Measurements from ENCODE around the gene MPP7. TPM values are rescaled to one million over a fixed set of nuclear protein-coding genes. Genes with fewer than 3 reads are reported as not detected.
"Not testable (repeated sequence)": the region's sequence is repeated elsewhere in the genome, so short reads cannot be mapped to it uniquely, and the experiment has no call there.

The MPP7 gene
- total RNA-seq (2021; fragmentation: NEBNext Ultra II Directional; extraction: Animal tissue kit (Norgen Biotek cat#: 25700)): 1 to 10 TPM in 2 of 6 experiments, under 1 TPM in 4; 0.80 to 2.6 (median 0.86) TPM
- long read RNA-seq, partial matches to known transcripts: 0 of 8 reads
- long read RNA-seq, other reads (novel, unspliced or antisense): 8 of 8 reads

DNA sequence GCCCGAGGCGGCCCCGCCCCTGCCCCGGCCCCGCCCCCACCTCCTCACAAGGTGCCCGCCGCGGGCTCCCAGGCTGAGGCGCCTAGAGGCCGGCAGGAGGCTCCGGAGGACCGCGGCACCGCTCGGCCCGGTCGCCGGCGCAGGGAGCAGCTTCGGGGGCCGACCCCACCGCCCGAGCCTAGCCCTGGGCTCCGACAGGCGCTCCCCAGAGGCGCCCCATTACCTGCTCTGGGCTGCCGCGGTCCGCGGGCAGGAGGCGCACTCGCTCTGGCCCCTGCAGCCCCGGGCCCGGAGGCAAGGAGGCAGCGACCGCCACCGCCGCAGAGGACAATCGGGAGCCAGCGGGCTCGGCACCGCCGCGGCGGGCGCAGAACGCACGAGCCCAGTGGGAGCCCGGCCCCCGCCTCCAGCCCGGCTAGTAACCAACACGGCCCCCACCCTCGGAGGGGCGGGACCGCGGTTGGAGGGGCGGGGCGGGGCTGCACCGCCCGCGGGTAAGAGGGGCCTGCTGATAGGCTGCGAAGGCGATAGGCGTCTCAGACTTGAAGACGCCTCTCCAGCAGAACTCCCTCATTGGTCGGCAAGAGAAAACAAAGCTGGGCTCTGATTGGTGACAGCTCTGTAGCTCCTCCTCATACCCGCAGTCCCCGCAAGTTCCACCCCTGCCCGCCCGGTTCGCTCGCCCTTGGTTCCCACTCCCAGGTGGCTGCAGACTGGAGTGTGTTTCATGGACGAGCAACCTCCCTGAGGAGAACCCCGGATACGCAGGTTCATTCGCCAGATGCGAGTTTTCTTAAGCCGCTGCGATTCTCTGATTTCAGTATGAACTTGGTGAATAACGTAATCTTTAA, at the start of gene MPP7:
MPP7 (minus strand) TSS at position 427 of the 851 bp plus-strand sequence. CDS start 64,460 bp downstream, outside the sequence.
- Mint-ChIP-seq H3K36me3 (ENCODE audit: low read depth) (no peaks in the 10 kb centered on the region), H3K4me1 (ENCODE audit: low read depth) (peaks cover 9% of the 10 kb centered on the region), H3K27ac (no peak within 1 kb of the TSS), H3K9me3 (no peaks in the 10 kb centered on the region), H3K4me3 (peak within 1 kb of the TSS; percentile 91), H3K27me3 (ENCODE audit: insufficient read depth) (peaks cover 35% of the 10 kb centered on the region)
- TF ChIP-seq, protein P1, sequence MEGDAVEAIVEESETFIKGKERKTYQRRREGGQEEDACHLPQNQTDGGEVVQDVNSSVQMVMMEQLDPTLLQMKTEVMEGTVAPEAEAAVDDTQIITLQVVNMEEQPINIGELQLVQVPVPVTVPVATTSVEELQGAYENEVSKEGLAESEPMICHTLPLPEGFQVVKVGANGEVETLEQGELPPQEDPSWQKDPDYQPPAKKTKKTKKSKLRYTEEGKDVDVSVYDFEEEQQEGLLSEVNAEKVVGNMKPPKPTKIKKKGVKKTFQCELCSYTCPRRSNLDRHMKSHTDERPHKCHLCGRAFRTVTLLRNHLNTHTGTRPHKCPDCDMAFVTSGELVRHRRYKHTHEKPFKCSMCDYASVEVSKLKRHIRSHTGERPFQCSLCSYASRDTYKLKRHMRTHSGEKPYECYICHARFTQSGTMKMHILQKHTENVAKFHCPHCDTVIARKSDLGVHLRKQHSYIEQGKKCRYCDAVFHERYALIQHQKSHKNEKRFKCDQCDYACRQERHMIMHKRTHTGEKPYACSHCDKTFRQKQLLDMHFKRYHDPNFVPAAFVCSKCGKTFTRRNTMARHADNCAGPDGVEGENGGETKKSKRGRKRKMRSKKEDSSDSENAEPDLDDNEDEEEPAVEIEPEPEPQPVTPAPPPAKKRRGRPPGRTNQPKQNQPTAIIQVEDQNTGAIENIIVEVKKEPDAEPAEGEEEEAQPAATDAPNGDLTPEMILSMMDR (IDR thresholded peaks at IDR 0.05): peak; percentile 63
- peak; percentile 97 for DNase-seq

DNA sequence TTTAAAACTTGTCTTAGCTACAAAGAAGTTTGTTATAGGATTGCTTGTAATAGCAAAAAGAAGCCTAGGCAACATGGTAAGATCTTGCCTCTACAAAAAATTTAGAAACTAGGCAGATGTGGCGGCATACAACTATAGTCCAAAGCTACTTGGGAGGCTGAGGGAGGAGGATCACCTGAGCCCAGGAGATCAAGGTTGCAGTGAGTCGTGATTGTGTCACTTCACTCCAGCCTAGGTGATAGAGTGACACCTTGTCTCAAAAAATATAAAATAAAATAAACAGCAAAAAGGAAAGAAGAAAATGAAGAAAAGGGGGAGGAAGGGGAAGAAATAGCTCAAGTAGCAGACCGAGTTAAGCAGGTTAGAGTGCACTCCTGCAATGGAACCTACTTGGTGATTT, 47.0 kb upstream of the MPP7 start:
- Mint-ChIP-seq H3K9me3 (no peaks in the 10 kb centered on the region), H3K4me3 (no peak overlapping the region), H3K27ac (no peak overlapping the region), H3K36me3 (ENCODE audit: low read depth) (no peaks in the 10 kb centered on the region), H3K4me1 (ENCODE audit: low read depth) (no peaks in the 10 kb centered on the region), H3K27me3 (ENCODE audit: insufficient read depth) (peaks cover 14% of the 10 kb centered on the region)
- TF ChIP-seq, protein P1 (IDR thresholded peaks at IDR 0.05): no peak
- no peak for DNase-seq

DNA sequence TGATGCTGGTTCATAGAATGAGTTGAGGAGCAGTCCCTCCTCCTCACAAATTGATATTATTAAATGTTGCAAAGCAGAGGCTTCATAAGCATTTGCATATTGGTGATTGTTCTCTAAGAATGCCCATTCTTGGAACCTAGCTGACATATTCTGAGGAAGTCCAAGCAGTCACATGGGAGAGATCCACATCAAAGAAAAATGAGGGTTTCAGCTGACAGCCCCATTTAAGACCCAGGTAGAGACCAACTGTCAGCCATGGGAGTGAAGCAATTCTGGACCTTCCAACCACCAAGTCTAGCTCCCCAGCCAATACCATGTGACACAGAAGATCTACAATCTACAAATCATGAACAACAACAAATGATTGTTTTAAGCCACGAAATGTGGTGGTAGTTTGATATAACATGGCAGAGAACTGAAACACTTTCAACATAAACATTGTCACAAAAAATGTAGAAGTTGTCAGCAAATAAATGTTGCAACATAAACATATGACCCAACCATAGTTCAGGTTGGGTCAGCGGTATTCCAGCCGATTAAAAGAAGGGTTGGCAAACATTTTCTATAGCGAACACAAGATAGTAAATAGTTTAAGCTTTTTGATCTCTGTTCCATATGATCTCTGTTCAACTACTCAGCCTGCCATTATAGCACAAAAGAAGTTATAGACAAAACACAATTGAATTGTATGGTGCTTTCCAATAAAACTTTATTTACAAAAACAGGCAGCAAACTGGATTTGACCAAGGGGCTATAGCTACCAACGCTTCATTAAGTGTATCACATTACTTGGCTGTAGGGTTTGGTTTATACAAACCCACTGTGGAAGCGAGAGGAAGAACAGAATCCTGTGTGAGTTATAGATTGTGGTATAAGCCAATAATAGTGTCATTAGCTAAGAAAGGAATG, 41.4 kb upstream of the MPP7 start:
- Mint-ChIP-seq H3K27ac (no peak overlapping the region), H3K4me1 (ENCODE audit: low read depth) (no peaks in the 10 kb centered on the region), H3K36me3 (ENCODE audit: low read depth) (no peaks in the 10 kb centered on the region), H3K27me3 (ENCODE audit: insufficient read depth) (peaks cover 14% of the 10 kb centered on the region), H3K9me3 (no peaks in the 10 kb centered on the region; the same call in 1 of the 2 replicates), H3K4me3 (no peak overlapping the region)
- TF ChIP-seq, protein P1 (IDR thresholded peaks at IDR 0.05): no peak
- no peak for DNase-seq

DNA sequence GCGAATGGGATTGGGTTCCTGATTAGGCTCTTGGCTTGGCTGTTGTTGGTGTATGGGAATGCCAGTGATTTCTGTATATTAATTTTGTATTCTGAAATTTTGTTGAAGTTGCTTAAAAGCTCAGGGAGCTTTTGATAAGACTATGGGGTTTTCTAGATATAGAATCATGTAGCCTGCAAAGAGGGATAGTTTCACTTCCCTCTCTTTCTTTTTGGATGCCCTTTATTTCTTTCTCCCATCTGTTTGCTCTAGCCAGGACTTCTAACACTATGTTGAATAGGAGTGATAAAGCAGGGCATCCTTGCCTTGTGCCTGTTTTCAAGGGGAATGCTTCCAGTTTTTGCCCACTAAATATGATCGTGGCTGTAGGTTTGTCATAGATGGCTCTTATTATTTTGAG, 40.4 kb upstream of the MPP7 start:
- TF ChIP-seq, protein P1 (IDR thresholded peaks at IDR 0.05): no peak
- DNase-seq: no peak
- H3K4me3 Mint-ChIP-seq: no peak overlapping the region
- no peak overlapping the region for H3K27ac Mint-ChIP-seq
- peaks cover 16% of the 10 kb centered on the region for H3K27me3 Mint-ChIP-seq (ENCODE audit: insufficient read depth)
- no peaks in the 10 kb centered on the region for H3K4me1 Mint-ChIP-seq (ENCODE audit: low read depth)
- no peaks in the 10 kb centered on the region for H3K36me3 Mint-ChIP-seq (ENCODE audit: low read depth)
- no peaks in the 10 kb centered on the region; the same call in 1 of the 2 replicates for H3K9me3 Mint-ChIP-seq

DNA sequence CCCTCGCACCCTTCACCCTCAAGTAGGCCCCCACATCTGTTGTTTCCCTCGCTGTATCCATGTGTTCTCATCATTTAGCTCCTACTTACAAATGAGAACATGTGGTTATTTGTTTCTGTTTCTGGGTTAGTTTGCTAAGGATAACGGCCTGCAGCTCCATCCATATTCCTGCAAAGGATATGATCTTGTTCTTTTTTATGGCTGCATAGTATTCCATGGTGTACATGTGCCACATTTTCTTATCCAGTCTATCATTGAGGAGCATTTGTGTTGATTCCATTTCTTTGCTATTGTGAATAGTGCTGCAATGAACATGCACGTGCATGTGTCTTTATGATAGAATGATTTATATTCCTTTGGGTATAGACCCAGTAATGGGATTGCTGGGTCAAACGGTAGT, 38.8 kb upstream of the MPP7 start:
- H3K27me3 Mint-ChIP-seq (ENCODE audit: insufficient read depth): peaks cover 30% of the 10 kb centered on the region
- H3K36me3 Mint-ChIP-seq (ENCODE audit: low read depth); DNase-seq; H3K9me3 Mint-ChIP-seq; H3K4me3 Mint-ChIP-seq; H3K27ac Mint-ChIP-seq; H3K4me1 Mint-ChIP-seq (ENCODE audit: low read depth): not testable (repeated sequence)
